Neuronal stem cell (in vitro differentiated cells): Measurements from ENCODE around the gene ADCY1.
A peak's percentile ranks its signal among the peaks of the same experiment; 100 is the strongest.

Experiments
- DNase-seq: peaks from one replicate; pipeline ENCODE4 v3.0.0-alpha.2; 2013; ENCODE audit warnings: low spot score
- H2AFZ ChIP-seq: one replicate; pipeline ENCODE4 v1.6.1; 2013; ENCODE audit warnings: mild to moderate bottlenecking, low read length, inconsistent platforms
- H2AK5ac ChIP-seq: 2 replicates; pipeline ENCODE4 v1.6.1; 2013; ENCODE audit warnings: low read depth, mild to moderate bottlenecking, inconsistent platforms, low read length, moderate library complexity, mixed read lengths
- H2BK120ac ChIP-seq: 2 replicates; pipeline ENCODE4 v1.6.1; 2013; ENCODE audit warnings: low read depth, mild to moderate bottlenecking, inconsistent platforms, low read length, moderate library complexity, mixed read lengths
- H2BK12ac ChIP-seq: one replicate; pipeline ENCODE4 v1.6.1; 2013; ENCODE audit warnings: low read length, inconsistent platforms
- H2BK15ac ChIP-seq: 2 replicates; pipeline ENCODE4 v1.6.1; 2013; ENCODE audit warnings: mild to moderate bottlenecking, low read length, inconsistent platforms, mixed read lengths
- H2BK5ac ChIP-seq: one replicate; pipeline ENCODE4 v1.6.1; 2013; ENCODE audit warnings: inconsistent platforms, mild to moderate bottlenecking, low read length, moderate library complexity
- H3K14ac ChIP-seq: one replicate; pipeline ENCODE4 v1.6.1; 2013; ENCODE audit warnings: low read length, inconsistent platforms
- H3K18ac ChIP-seq: 2 replicates; pipeline ENCODE4 v1.6.1; 2013; ENCODE audit warnings: low read length, inconsistent platforms
- H3K23ac ChIP-seq: 2 replicates; pipeline ENCODE4 v1.6.1; 2013; ENCODE audit warnings: low read depth, mild to moderate bottlenecking, mixed read lengths, low read length, inconsistent platforms; ENCODE audit not compliant: poor library complexity
- H3K27ac ChIP-seq: replicated peaks from 3 replicates; pipeline ENCODE4 v1.5.1; 2013; ENCODE audit warnings: low read length, inconsistent platforms
- H3K27me3 ChIP-seq, 3 experiments: 2 replicates each; pipeline ENCODE4 v1.6.1; 2013; ENCODE audit warnings: low read length in 3 of 3, mild to moderate bottlenecking in 2 of 3, inconsistent platforms in 1 of 3, low read depth in 1 of 3, mixed read lengths in 1 of 3, moderate library complexity in 1 of 3; ENCODE audit not compliant: control insufficient read depth in 3 of 3, insufficient read depth in 3 of 3
- H3K36me3 ChIP-seq, 2 donors: replicated peaks in 1 of 2; 2 replicates each; pipeline ENCODE4 v1.6.1; 2013; ENCODE audit warnings: low read length in 2 of 2; ENCODE audit not compliant: control insufficient read depth in 2 of 2, insufficient read depth in 2 of 2
- H3K4ac ChIP-seq: 2 replicates; pipeline ENCODE4 v1.6.1; 2013; ENCODE audit warnings: inconsistent platforms, mild to moderate bottlenecking, low read length, moderate library complexity
- H3K4me1 ChIP-seq, 2 donors: 1 replicate in 1 of 2; 2 replicates in 1 of 2; pipeline ENCODE4 v1.6.1; 2013; ENCODE audit warnings: low read length in 2 of 2, low read depth in 1 of 2; ENCODE audit not compliant: control insufficient read depth in 2 of 2, insufficient read depth in 1 of 2
- H3K4me2 ChIP-seq: one replicate; pipeline ENCODE4 v1.6.1; 2013; ENCODE audit warnings: mild to moderate bottlenecking, low read length, inconsistent platforms; ENCODE audit not compliant: insufficient read depth, poor library complexity, severe bottlenecking
- H3K4me3 ChIP-seq, 2 donors: 2 replicates each; pipeline ENCODE4 v1.5.1; 2013; ENCODE audit warnings: low read length in 2 of 2, mild to moderate bottlenecking in 2 of 2, inconsistent platforms in 1 of 2, moderate library complexity in 1 of 2
- H3K79me1 ChIP-seq: one replicate; pipeline ENCODE4 v1.6.1; 2013; ENCODE audit warnings: low read depth, mild to moderate bottlenecking, inconsistent platforms, low read length, moderate library complexity
- H3K9ac ChIP-seq: one replicate; pipeline ENCODE4 v1.6.1; 2013; ENCODE audit warnings: mild to moderate bottlenecking, low read depth, low read length, inconsistent platforms; ENCODE audit not compliant: poor library complexity
- H3K9me3 ChIP-seq, 2 donors: replicated peaks in 1 of 2; 2 replicates each; pipeline versions ENCODE3 to v1.6.1; 2013; ENCODE audit warnings: low read length in 2 of 2, mild to moderate bottlenecking in 2 of 2, inconsistent platforms in 1 of 2, low read depth in 1 of 2, mixed read lengths in 1 of 2, moderate library complexity in 1 of 2; ENCODE audit not compliant: control insufficient read depth in 2 of 2, insufficient read depth in 1 of 2
- H4K8ac ChIP-seq: one replicate; pipeline ENCODE4 v1.6.1; 2013; ENCODE audit warnings: low read depth, mild to moderate bottlenecking, inconsistent platforms, low read length, moderate library complexity
- H4K91ac ChIP-seq: one replicate; pipeline ENCODE4 v1.6.1; 2013; ENCODE audit warnings: low read length, low read depth, mild to moderate bottlenecking, inconsistent platforms; ENCODE audit not compliant: poor library complexity
- WGBS, 2 donors: extraction: QIAGEN DNeasy Blood & Tissue Kit; methylation state at CpG; one replicate each; pipeline ENCODE4 v1.1.7; 2013; ENCODE audit warnings: missing lambda C conversion rate in 2 of 2, mixed read lengths in 1 of 2; ENCODE audit not compliant: insufficient read length in 2 of 2, insufficient replicate concordance in 1 of 2; ENCODE audit errors: extremely low coverage in 2 of 2; 5-methylcytosine and 5-hydroxymethylcytosine counted together

The ADCY1 gene

GRCh38 chr7:45631569-45631968, 57.4 kb downstream of the ADCY1 start:
- H3K4ac ChIP-seq, result no peak overlapping the region
- H3K27me3 ChIP-seq, result no peaks in the 10 kb centered on the region
- H2BK120ac ChIP-seq, result no peak overlapping the region

GRCh38 chr7:45636733-45637132, 62.6 kb downstream of the ADCY1 start:
- H3K79me1 ChIP-seq, result no peaks in the 10 kb centered on the region
- no peak overlapping the region for H3K23ac ChIP-seq
- H2AFZ ChIP-seq, result no peak overlapping the region
- H3K9ac ChIP-seq, result no peak overlapping the region
- no peaks in the 10 kb centered on the region for H3K9me3 ChIP-seq
- no peak overlapping the region for H3K4me2 ChIP-seq
- no peaks in the 10 kb centered on the region for H3K36me3 ChIP-seq
- no peak overlapping the region for H3K4ac ChIP-seq
- no peaks in the 10 kb centered on the region for H3K27me3 ChIP-seq
- H3K4me1 ChIP-seq, result peaks cover 0 to 6% of the 10 kb centered on the region in 2 donors
- no peak overlapping the region for H3K27ac ChIP-seq
- H2BK15ac ChIP-seq, result no peak overlapping the region
- no peak overlapping the region for H2AK5ac ChIP-seq
- no peak overlapping the region for H2BK120ac ChIP-seq
- H4K91ac ChIP-seq, result no peak overlapping the region
- H4K8ac ChIP-seq, result no peak overlapping the region
- H2BK12ac ChIP-seq, result no peak overlapping the region
- H3K18ac ChIP-seq, result no peak overlapping the region
- H3K14ac ChIP-seq, result no peak overlapping the region
- no peak for DNase-seq
- no peak overlapping the region for H2BK5ac ChIP-seq
- no CpG with 5 or more reads among the region's 3 CpGs for WGBS, 2 donors
- H3K4me3 ChIP-seq, result no peak overlapping the region

More at GRCh38 chr7:45631569-45631968, 57.4 kb downstream of the ADCY1 start:
- Histone ChIP-seq H2AK5ac (no peak overlapping the region), H2BK15ac (no peak overlapping the region), H4K8ac (no peak overlapping the region), H3K23ac (no peak overlapping the region), H3K4me3 (no peak overlapping the region), H3K18ac (no peak overlapping the region), H3K27ac (no peak overlapping the region), H3K9ac (no peak overlapping the region), H2AFZ (peak overlapping the region; percentile 51), H3K4me2 (no peak overlapping the region), H3K36me3 (no peaks in the 10 kb centered on the region), H3K79me1 (no peaks in the 10 kb centered on the region), H3K9me3 (peaks cover 3 to 11% of the 10 kb centered on the region in 2 donors), H2BK12ac (no peak overlapping the region), H4K91ac (no peak overlapping the region), H3K14ac (no peak overlapping the region), H3K4me1 (no peaks in the 10 kb centered on the region), H2BK5ac (no peak overlapping the region)
- DNase-seq, result no peak
- WGBS, 2 donors, result no CpG with 5 or more reads among the region's 1 CpG

- H3K4me3 ChIP-seq, result no peak overlapping the region
- H3K4me2 ChIP-seq, result no peak overlapping the region
- WGBS, 2 donors, result no CpG with 5 or more reads among the region's 2 CpGs
- no peak overlapping the region for H3K4ac ChIP-seq
- H3K9me3 ChIP-seq, result no peaks in the 10 kb centered on the region
- H3K27ac ChIP-seq, result no peak overlapping the region
- no peak for DNase-seq
- no peaks in the 10 kb centered on the region for H3K27me3 ChIP-seq
- H3K4me1 ChIP-seq, result peaks cover 0 to 6% of the 10 kb centered on the region in 2 donors
- H4K91ac ChIP-seq, result no peak overlapping the region
- no peak overlapping the region for H2BK15ac ChIP-seq
- no peak overlapping the region for H3K23ac ChIP-seq
- H2BK120ac ChIP-seq, result no peak overlapping the region
- no peak overlapping the region for H3K14ac ChIP-seq
- H3K79me1 ChIP-seq, result no peaks in the 10 kb centered on the region
- no peak overlapping the region for H3K18ac ChIP-seq
- no peak overlapping the region for H2BK12ac ChIP-seq
- H2AK5ac ChIP-seq, result no peak overlapping the region
- H2BK5ac ChIP-seq, result no peak overlapping the region
- H3K9ac ChIP-seq, result no peak overlapping the region
- H4K8ac ChIP-seq, result no peak overlapping the region
- no peak overlapping the region for H2AFZ ChIP-seq
- H3K36me3 ChIP-seq, result peaks cover 0 to 2% of the 10 kb centered on the region in 2 donors
Observed at GRCh38 chr7:45638916-45639315, 64.7 kb downstream of the ADCY1 start.

GRCh38 chr7:45642044-45642443, 67.9 kb downstream of the ADCY1 start:
- Histone ChIP-seq H3K9me3 (no peaks in the 10 kb centered on the region), H3K36me3 (peaks cover 0 to 2% of the 10 kb centered on the region in 2 donors), H3K27me3 (no peaks in the 10 kb centered on the region), H3K4me3 (no peak overlapping the region), H2BK12ac (no peak overlapping the region), H3K79me1 (no peaks in the 10 kb centered on the region), H3K9ac (no peak overlapping the region), H4K8ac (no peak overlapping the region), H3K18ac (no peak overlapping the region), H3K27ac (no peak overlapping the region), H2AK5ac (no peak overlapping the region), H4K91ac (no peak overlapping the region), H2AFZ (no peak overlapping the region), H2BK15ac (no peak overlapping the region), H2BK5ac (no peak overlapping the region), H3K4ac (no peak overlapping the region), H3K14ac (no peak overlapping the region), H2BK120ac (no peak overlapping the region), H3K23ac (no peak overlapping the region), H3K4me2 (no peak overlapping the region), H3K4me1 (peaks cover 0 to 6% of the 10 kb centered on the region in 2 donors)
- no peak for DNase-seq
- no CpG with 5 or more reads among the region's 1 CpG for WGBS, 2 donors
